ENCODE data around the gene MMP24OS. TPM values are rescaled to one million over a fixed set of nuclear protein-coding genes. Genes with fewer than 3 reads are reported as not detected.
A peak's percentile ranks its signal among the peaks of the same experiment; 100 is the strongest.
"Not testable (repeated sequence)": the region's sequence is repeated elsewhere in the genome, so short reads cannot be mapped to it uniquely, and the experiment has no call there.

MMP24OS gene
- total and polyA plus RNA-seq, 8 donors, result 16.2 to 82.4 (median 38.6) TPM

GRCh38 chr20:35267092-35267491 is 10.8 kb downstream of the MMP24OS start:
- H3K9me3 ChIP-seq, result no peaks in the 10 kb centered on the region
- no peaks in the 10 kb centered on the region for H3K27me3 ChIP-seq
- H3K36me3 ChIP-seq, result peaks cover 11 to 64% (median 57%) of the 10 kb centered on the region in 4 donors
- no peak for DNase-seq
- WGBS, 5 donors, result 82 to 93% (median 90%) methylated on average over 3 to 16 of the region's 16 CpGs
- H3K4me3 ChIP-seq, result no peak overlapping the region
- H3K27ac ChIP-seq, result no peak overlapping the region
- peaks cover 11 to 29% (median 23%) of the 10 kb centered on the region in 4 donors for H3K4me1 ChIP-seq
- no peak for TF ChIP-seq POLR2AphosphoS5 (IDR thresholded peaks at IDR 0.05)
- no peak for TF ChIP-seq CTCF (IDR thresholded peaks at IDR 0.05)
- no peak for TF ChIP-seq POLR2A (IDR thresholded peaks at IDR 0.05)
- TF ChIP-seq EP300 (IDR thresholded peaks at IDR 0.05), result no peak
- intact Hi-C loops (cut with DNase I; ENCODE audit: low total_unique reads), result loop anchor here (10.0 kb wide), 1 partner anchor 122 kb away; the partner anchor contains the start of gene EDEM2

DNA sequence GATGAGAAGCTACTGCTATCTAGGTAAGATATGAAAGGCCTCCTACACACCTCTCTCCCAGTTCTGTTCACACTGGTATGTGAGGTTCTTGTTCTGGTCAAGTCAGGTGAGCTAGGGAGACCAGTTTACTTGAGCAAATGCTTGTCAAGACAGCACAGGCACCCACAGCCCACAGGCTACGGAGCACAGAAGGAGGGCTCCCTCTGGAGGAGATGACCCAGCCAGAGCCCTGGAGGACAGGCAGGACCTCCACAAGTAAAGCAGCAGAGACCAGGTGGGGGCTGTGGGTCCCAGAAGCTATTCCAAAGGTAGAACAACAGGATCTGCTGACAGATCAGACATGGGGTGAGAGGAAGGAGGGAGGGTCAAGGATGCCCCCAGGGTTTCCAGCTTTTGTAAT is 13.2 kb downstream of the MMP24OS start:
- intact Hi-C loops (cut with DNase I; ENCODE audit: low total_unique reads), result loop anchor here (10.0 kb wide), 1 partner anchor 120 kb away; the partner anchor contains the start of gene EDEM2
- TF ChIP-seq EP300 (IDR thresholded peaks at IDR 0.05) (no peak), CTCF (IDR thresholded peaks at IDR 0.05) (no peak), POLR2AphosphoS5 (IDR thresholded peaks at IDR 0.05) (no peak), POLR2A (IDR thresholded peaks at IDR 0.05) (no peak)

DNA sequence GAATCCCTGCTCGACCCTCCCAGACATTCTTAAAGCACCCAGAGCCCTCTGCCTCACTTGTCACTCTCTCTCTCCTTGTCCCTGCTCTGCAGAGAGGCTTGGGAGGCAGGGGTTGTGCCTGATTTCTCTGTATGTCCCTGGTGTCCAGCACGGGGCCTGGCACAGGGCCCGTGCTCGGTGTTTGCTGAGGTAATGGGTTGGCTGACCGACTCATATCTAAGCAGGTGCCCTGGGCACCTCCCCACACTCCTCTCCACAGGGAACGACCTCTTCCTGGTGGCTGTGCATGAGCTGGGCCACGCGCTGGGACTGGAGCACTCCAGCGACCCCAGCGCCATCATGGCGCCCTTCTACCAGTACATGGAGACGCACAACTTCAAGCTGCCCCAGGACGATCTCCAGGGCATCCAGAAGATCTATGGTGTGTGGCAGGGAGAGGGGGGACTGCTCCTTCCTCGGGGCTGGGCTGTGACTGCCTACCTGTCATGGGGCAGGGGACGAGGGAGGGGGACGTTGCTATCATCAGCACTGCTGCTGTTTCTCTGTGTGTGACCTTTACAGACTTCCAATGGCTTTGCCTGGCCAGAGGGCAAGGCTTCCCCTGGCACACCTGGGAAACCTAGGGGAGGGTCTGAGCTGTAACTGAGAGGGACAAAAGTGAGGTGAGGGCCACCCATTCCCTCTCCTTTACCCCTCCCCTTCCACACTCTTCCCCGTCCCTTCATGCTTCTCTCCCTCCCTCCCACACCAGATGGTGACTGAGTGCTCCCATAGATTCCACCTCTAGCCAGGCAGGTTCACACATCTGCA is 14.2 kb downstream of the MMP24OS start:
- H3K27ac ChIP-seq, result peak overlapping the region in 4 of 5 donors; percentile 29 to 70 (median 55)
- TF ChIP-seq POLR2AphosphoS5 (IDR thresholded peaks at IDR 0.05) (peak in 1 of 3 donors; percentile 33), POLR2A (IDR thresholded peaks at IDR 0.05) (no peak), CTCF (IDR thresholded peaks at IDR 0.05) (peak in 1 of 7 experiments; percentile 0), EP300 (IDR thresholded peaks at IDR 0.05) (no peak)
- H3K27me3 ChIP-seq, result no peaks in the 10 kb centered on the region
- peaks cover 11 to 21% (median 15%) of the 10 kb centered on the region in 4 donors for H3K4me1 ChIP-seq
- no peak overlapping the region for H3K4me3 ChIP-seq
- DNase-seq, result peak; percentile 46 to 84
- intact Hi-C loops (cut with DNase I; ENCODE audit: low total_unique reads), result loop anchor here (10.0 kb wide), 1 partner anchor 119 kb away; the partner anchor contains the start of gene EDEM2
- peaks cover 0 to 44% (median 36%) of the 10 kb centered on the region in 4 donors for H3K36me3 ChIP-seq
- WGBS, 5 donors, result 46 to 68% (median 56%) methylated on average over 13 to 17 of the region's 17 CpGs
- H3K9me3 ChIP-seq, result no peaks in the 10 kb centered on the region

More for the DNA sequence above, 13.2 kb downstream of the MMP24OS start:
- Histone ChIP-seq H3K9me3 (no peaks in the 10 kb centered on the region), H3K4me3 (no peak overlapping the region), H3K36me3 (peaks cover 0 to 48% (median 41%) of the 10 kb centered on the region in 4 donors), H3K27me3 (no peaks in the 10 kb centered on the region), H3K4me1 (peaks cover 11 to 29% (median 23%) of the 10 kb centered on the region in 4 donors), H3K27ac (no peak overlapping the region)
- DNase-seq, result no peak
- WGBS, 5 donors, result 33 to 92% (median 78%) methylated on average over 1 of the region's 1 CpG

DNA sequence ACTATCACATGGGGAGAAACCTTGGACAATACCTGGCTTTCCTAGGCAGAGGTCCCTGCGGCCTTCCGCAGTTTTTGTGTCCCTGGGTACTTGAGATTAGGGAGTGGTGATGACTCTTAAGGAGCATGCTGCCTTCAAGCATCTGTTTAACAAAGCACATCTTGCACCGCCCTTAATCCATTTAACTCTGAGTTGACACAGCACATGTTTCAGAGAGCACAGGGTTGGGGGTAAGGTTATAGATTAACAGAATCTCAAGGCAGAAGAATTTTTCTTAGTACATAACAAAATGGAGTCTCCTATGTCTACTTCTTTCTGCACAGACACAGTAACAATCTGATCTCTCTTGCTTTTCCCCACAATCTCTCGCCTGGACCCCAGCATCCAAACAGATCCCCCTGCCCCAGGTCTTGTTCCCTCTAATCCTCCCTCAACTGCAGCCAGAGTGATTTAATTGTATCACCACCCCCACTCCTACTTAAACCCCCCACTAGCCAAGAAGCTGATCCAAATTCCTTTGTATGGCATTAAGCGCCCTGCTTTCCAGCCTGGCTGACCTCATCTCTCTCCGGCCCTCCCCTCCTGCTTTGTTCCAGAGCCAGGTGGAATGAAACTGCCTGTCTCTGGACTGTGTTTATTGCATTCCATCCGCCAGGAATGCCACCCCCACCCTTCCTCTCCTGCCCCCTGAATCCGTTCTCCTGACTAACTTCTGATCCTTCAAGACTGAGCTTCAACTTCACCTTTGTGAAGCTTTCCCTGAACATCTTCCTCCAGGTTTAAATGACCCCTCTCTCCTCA is 15.0 kb downstream of the MMP24OS start:
- DNase-seq, result peak in 1 of 2 donors; percentile 88
- TF ChIP-seq CTCF (IDR thresholded peaks at IDR 0.05), result peak in 1 of 7 experiments; percentile 4
- intact Hi-C loops (cut with DNase I; ENCODE audit: low total_unique reads), result loop anchor here (10.0 kb wide), 1 partner anchor 118 kb away; the partner anchor contains the start of gene EDEM2
- H3K27ac ChIP-seq, result peak overlapping the region in 4 of 5 donors; percentile 29 to 70 (median 55)
- not testable (repeated sequence) for H3K27me3 ChIP-seq, H3K4me3 ChIP-seq, H3K9me3 ChIP-seq
- peaks cover 0 to 37% (median 29%) of the 10 kb centered on the region in 4 donors for H3K36me3 ChIP-seq
- H3K4me1 ChIP-seq, result peaks cover 11 to 24% (median 18%) of the 10 kb centered on the region in 4 donors
- WGBS, 5 donors, result 35 to 51% (median 45%) methylated on average over 5 of the region's 8 CpGs

GRCh38 chr20:35262321-35262720 is 15.6 kb downstream of the MMP24OS start:
- intact Hi-C loops (cut with DNase I; ENCODE audit: low total_unique reads), result loop anchor here (10.0 kb wide), 1 partner anchor 118 kb away; the partner anchor contains the start of gene EDEM2
- WGBS, 5 donors, result 72 to 91% (median 81%) methylated on average over 7 of the region's 10 CpGs

More at GRCh38 chr20:35262321-35262720, 15.6 kb downstream of the MMP24OS start:
- not testable (repeated sequence) for H3K27me3 ChIP-seq, H3K27ac ChIP-seq, DNase-seq, H3K4me3 ChIP-seq, H3K9me3 ChIP-seq
- peaks cover 13 to 28% (median 23%) of the 10 kb centered on the region in 4 donors for H3K4me1 ChIP-seq
- peaks cover 0 to 31% (median 23%) of the 10 kb centered on the region in 4 donors for H3K36me3 ChIP-seq
